Activated T-cell treated with anti-CD3 and anti-CD28 coated beads, Interleukin-2, amount 50 U/mL, for 72 hours (primary cell): ENCODE results near the gene ARG1. TPM values are rescaled to one million over a fixed set of nuclear protein-coding genes. Genes with fewer than 3 reads are reported as not detected.

Experiments used
- ATAC-seq, 2 donors: fragments of 150-1000 bp; cut with Tn5 transposase; replicated peaks in 1 of 2; 2 replicates each; pipeline ENCODE4 v1.10.0; 2021; ENCODE audit warnings: moderate library complexity in 2 of 2, mild to moderate bottlenecking in 1 of 2
- DNase-seq, 2 donors: peaks; one replicate each; pipeline ENCODE4 v3.0.0; 2021 to 2022; ENCODE audit warnings: mixed read lengths in 1 of 2
- H3K27ac Mint-ChIP-seq: one replicate; pipeline ENCODE4 v1.8.0; 2022; ENCODE audit warnings: mild to moderate bottlenecking, moderate library complexity, mixed read lengths
- H3K27me3 Mint-ChIP-seq: one replicate; pipeline ENCODE4 v1.8.0; 2022; ENCODE audit warnings: low read depth, mixed read lengths
- H3K36me3 Mint-ChIP-seq, 2 donors: one replicate each; pipeline ENCODE4 v1.8.0; 2022; ENCODE audit warnings: mixed read lengths in 2 of 2, mild to moderate bottlenecking in 1 of 2; ENCODE audit not compliant: insufficient read depth in 2 of 2
- H3K4me1 Mint-ChIP-seq: one replicate; pipeline ENCODE4 v1.8.0; 2022; ENCODE audit warnings: low read depth, mixed read lengths
- H3K4me3 Mint-ChIP-seq, 2 donors: one replicate each; pipeline ENCODE4 v1.8.0; 2022; ENCODE audit warnings: mild to moderate bottlenecking in 2 of 2, mixed read lengths in 2 of 2, moderate library complexity in 2 of 2
- H3K9me3 Mint-ChIP-seq, 2 donors: one replicate each; pipeline ENCODE4 v1.8.0; 2022; ENCODE audit warnings: mixed read lengths in 2 of 2
- total RNA-seq, 2 donors: library from RNA; stranded (reverse); gene quantifications; one replicate each; pipeline ENCODE4 v1.2.3, GENCODE V29; 2022

ARG1 gene
- total RNA-seq, 2 donors from 2014 or later = not detected

- Mint-ChIP-seq H3K4me3 (no peak overlapping the region), H3K27me3 (no peaks in the 10 kb centered on the region), H3K9me3 (no peaks in the 10 kb centered on the region), H3K4me1 (no peaks in the 10 kb centered on the region), H3K27ac (no peak overlapping the region), H3K36me3 (peaks cover 8 to 21% of the 10 kb centered on the region in 2 donors)
- ATAC-seq (no peak), DNase-seq (no peak)
Observed at GRCh38 chr6:131597446-131597845, 24.4 kb downstream of the ARG1 start.

GRCh38 chr6:131600716-131601115 is 27.7 kb downstream of the ARG1 start:
- DNase-seq = no peak
- no peaks in the 10 kb centered on the region for H3K4me1 Mint-ChIP-seq
- H3K9me3 Mint-ChIP-seq = no peaks in the 10 kb centered on the region
- H3K36me3 Mint-ChIP-seq = peaks cover 2 to 18% of the 10 kb centered on the region in 2 donors
- ATAC-seq = no peak
- no peak overlapping the region for H3K4me3 Mint-ChIP-seq
- H3K27ac Mint-ChIP-seq = no peak overlapping the region
- no peaks in the 10 kb centered on the region for H3K27me3 Mint-ChIP-seq

- Mint-ChIP-seq H3K27me3 (no peaks in the 10 kb centered on the region), H3K4me1 (no peaks in the 10 kb centered on the region), H3K4me3 (no peak overlapping the region), H3K36me3 (peaks cover 2 to 14% of the 10 kb centered on the region in 2 donors), H3K9me3 (no peaks in the 10 kb centered on the region), H3K27ac (no peak overlapping the region)
- no peak for DNase-seq
- ATAC-seq = no peak
Observed at GRCh38 chr6:131602781-131603312, 29.8 kb downstream of the ARG1 start.

GRCh38 chr6:131613296-131613925 is 40.4 kb downstream of the ARG1 start:
- no peak for DNase-seq
- Mint-ChIP-seq H3K9me3 (no peaks in the 10 kb centered on the region), H3K36me3 (peaks cover 6 to 21% of the 10 kb centered on the region in 2 donors), H3K27ac (peak overlapping the region; percentile 33), H3K27me3 (no peaks in the 10 kb centered on the region), H3K4me1 (no peaks in the 10 kb centered on the region), H3K4me3 (no peak overlapping the region)
- ATAC-seq = peak in 1 of 2 donors; percentile 25

GRCh38 chr6:131615275-131615674 is 42.2 kb downstream of the ARG1 start:
- Mint-ChIP-seq H3K9me3 (no peaks in the 10 kb centered on the region), H3K4me3 (no peak overlapping the region), H3K27me3 (no peaks in the 10 kb centered on the region), H3K27ac (no peak overlapping the region), H3K36me3 (peaks cover 2 to 17% of the 10 kb centered on the region in 2 donors), H3K4me1 (no peaks in the 10 kb centered on the region)
- ATAC-seq = no peak
- no peak for DNase-seq

- Mint-ChIP-seq H3K9me3 (no peaks in the 10 kb centered on the region), H3K4me1 (peaks cover 48% of the 10 kb centered on the region), H3K27me3 (no peaks in the 10 kb centered on the region), H3K4me3 (peak within 1 kb of the TSS; percentile 98 to 100), H3K36me3 (peaks cover 4 to 7% of the 10 kb centered on the region in 2 donors), H3K27ac (peak within 1 kb of the TSS; percentile 98)
- DNase-seq (peak; percentile 95 to 97), ATAC-seq (peak; percentile 84 to 86)
Observed at GRCh38 chr6:131627724-131628682, 55.0 kb downstream of the ARG1 start, which contains the start of gene MED23. Gene MED23, minus strand, starts transcription at chr6:131628242. Its CDS starts 193 bp downstream, at chr6:131628049.

- H3K4me1 Mint-ChIP-seq = peaks cover 48% of the 10 kb centered on the region
- peak overlapping the region; percentile 98 to 100 for H3K4me3 Mint-ChIP-seq
- peaks cover 0 to 4% of the 10 kb centered on the region in 2 donors for H3K36me3 Mint-ChIP-seq
- DNase-seq (no peak), ATAC-seq (peak; percentile 39 to 49)
- no peaks in the 10 kb centered on the region for H3K27me3 Mint-ChIP-seq
- no peaks in the 10 kb centered on the region for H3K9me3 Mint-ChIP-seq
- H3K27ac Mint-ChIP-seq = peak overlapping the region; percentile 96
Observed at GRCh38 chr6:131628726-131629125, 55.7 kb downstream of the ARG1 start.

GRCh38 chr6:131629651-131630050 is 56.6 kb downstream of the ARG1 start:
- peak overlapping the region; percentile 96 for H3K27ac Mint-ChIP-seq
- H3K9me3 Mint-ChIP-seq = no peaks in the 10 kb centered on the region
- peak; percentile 24 to 39 for DNase-seq
- peak overlapping the region; percentile 98 to 100 for H3K4me3 Mint-ChIP-seq
- peak; percentile 59 for ATAC-seq
- peaks cover 0 to 4% of the 10 kb centered on the region in 2 donors for H3K36me3 Mint-ChIP-seq
- no peaks in the 10 kb centered on the region for H3K27me3 Mint-ChIP-seq
- H3K4me1 Mint-ChIP-seq = peaks cover 48% of the 10 kb centered on the region

GRCh38 chr6:131631625-131632289 is 58.7 kb downstream of the ARG1 start:
- Mint-ChIP-seq H3K27me3 (no peaks in the 10 kb centered on the region), H3K27ac (no peak overlapping the region), H3K4me1 (peaks cover 34% of the 10 kb centered on the region), H3K4me3 (no peak overlapping the region), H3K36me3 (peaks cover 0 to 4% of the 10 kb centered on the region in 2 donors), H3K9me3 (no peaks in the 10 kb centered on the region)
- ATAC-seq (no peak), DNase-seq (no peak)

Other genes starting within 250 kb of the ARG1 start
- gene MED23, start 55.0 kb downstream of the ARG1 start, total RNA-seq = 10 to 100 TPM; 38.5 to 40.1 TPM
- 1 to 10 TPM; 3.6 to 7.4 TPM for gene ENPP3, start 64.1 kb downstream of the ARG1 start, total RNA-seq
- gene OR2A4, start 128.2 kb downstream of the ARG1 start, total RNA-seq = not detected
- gene CTAGE9, start 137.8 kb downstream of the ARG1 start, total RNA-seq = not detected
- 1 to 10 TPM in 1 of 2 donors, under 1 TPM in 1; 0.53 to 1.2 TPM for gene ENPP1, start 234.8 kb downstream of the ARG1 start, total RNA-seq